Mucosa of gallbladder (tissue), 1 donor: ENCODE results near the gene SACM1L. TPM values are rescaled to one million over a fixed set of nuclear protein-coding genes. Genes with fewer than 3 reads are reported as not detected.
A peak's percentile ranks its signal among the peaks of the same experiment; 100 is the strongest.

Source experiments
- DNase-seq: peaks from one replicate; pipeline ENCODE4 v3.0.0-alpha.2; 2020; ENCODE audit warnings: low spot score
- total RNA-seq: library from RNA; stranded (reverse); gene quantifications from one replicate; pipeline ENCODE4 v1.2.1, GENCODE V29; 2021
- donor health status: DM: no; HTN: no; CAD: no.

Gene SACM1L
- total RNA-seq: 51.8 TPM

DNA sequence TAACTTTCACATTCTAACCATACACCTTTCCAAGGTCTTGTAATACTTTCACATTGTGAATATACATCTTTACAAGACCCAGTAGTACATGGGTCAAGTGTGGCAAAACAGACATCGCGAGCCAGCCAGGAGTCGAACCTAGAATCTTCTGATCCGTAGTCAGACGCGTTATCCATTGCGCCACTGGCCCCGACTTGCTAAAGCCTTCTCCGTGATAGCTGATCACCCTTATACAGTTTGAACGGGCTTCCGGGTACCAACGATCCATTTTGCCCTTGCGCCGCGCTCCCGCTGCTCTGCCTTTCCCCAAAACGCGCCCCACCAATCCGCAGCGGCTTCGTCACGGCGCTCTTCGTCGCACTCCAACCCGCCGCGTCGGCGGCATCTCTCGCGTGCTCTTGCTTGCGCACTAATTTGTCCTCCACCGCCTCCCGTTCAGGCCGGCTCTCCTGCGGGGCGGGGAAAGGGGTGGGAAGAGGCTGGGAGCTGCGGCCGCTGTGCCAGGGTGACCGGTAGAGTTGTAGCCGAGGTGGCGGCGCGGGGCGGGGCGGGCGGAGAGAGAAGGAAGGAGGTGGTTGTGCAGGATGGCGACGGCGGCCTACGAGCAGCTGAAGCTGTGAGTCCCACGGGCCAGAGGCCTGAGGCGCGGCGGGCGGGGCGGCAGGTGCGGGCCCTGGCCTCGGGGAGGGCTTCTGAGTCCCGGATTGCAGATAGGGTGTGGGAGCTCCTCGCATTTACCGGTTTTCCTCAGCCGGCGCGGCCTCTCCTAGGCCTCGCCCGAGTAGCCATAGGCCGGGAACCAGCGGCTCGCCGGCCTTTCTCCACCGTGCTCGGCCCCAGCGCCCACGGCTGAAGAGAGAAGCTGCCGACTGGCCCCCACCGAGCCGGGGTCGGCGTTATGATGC is at the start of gene SACM1L:
TSS of gene SACM1L (plus strand) at position 515 of the 905 bp plus-strand sequence. CDS start at position 585, 70 bp downstream.
- peak; percentile 97 for DNase-seq

DNA sequence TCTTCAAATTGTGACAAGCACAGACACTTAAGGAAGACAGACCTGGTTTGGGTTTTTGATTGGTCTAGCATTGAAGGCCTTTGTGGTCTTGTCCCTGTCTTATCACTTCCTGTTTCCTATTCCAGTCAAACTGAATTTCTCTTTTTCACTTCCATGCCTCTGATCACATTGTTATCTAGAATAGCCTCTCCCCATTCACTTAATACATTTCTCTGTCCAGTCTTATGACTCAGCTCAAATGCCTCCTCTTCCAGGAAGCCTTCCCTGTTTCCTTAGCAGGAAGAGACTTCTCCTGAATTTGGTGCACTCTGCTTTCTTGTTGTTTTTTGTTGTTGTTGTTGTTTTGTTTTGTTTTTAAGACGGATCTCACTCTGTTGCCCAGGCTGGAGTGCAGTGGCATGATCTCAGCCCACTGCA is 49.1 kb upstream of the SACM1L start:
- no peak for DNase-seq

DNA sequence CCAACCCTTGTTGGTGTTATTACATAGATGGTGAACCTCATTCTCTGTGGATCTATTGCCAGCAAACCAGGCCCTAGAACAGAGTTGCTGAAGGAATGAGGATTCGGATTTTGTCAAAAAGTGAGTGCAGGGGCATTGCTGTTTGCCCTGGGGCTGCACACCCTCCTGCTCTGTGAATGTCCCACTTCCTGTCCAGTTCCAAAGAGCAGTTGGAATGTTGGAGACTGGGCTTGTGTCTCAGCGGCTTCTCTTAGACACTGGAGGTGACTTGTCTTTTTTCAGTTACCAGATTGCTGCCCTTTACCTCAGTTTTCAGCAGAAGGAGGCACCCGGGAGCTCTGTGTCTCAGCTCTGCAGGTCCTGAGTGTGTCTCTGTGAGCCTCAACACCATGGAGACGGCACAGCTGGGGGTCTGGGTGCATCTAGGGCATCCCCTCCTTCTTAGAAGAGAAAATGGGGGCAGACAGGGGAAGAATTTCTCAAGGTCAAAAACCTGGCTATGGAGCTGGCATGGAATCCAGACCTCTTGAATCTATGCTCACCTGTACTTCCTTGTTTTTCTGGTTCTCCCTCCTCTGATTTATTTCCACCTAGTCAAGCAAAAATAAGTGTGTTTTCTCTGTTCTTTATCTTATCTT is 48.4 kb upstream of the SACM1L start:
- DNase-seq: no peak

DNA sequence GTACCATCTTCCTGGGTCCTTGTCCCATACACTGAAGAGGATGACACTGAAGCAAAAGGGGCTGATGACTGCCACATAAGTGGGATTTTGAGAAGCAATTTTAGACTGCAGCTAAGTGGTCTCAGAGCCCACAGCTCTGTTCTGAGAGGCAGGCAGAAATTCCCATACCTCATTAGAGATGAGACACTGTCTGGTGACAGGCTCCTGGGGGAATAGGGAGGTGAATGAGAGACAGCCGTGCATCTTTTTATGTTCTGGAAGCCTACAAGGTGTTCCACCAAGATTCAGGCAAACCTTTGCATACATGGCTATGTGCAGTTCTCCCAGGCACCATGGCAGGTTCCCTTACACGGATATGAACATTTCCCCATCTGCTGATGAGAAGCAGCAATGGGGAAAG is 47.4 kb upstream of the SACM1L start:
- DNase-seq: no peak

DNA sequence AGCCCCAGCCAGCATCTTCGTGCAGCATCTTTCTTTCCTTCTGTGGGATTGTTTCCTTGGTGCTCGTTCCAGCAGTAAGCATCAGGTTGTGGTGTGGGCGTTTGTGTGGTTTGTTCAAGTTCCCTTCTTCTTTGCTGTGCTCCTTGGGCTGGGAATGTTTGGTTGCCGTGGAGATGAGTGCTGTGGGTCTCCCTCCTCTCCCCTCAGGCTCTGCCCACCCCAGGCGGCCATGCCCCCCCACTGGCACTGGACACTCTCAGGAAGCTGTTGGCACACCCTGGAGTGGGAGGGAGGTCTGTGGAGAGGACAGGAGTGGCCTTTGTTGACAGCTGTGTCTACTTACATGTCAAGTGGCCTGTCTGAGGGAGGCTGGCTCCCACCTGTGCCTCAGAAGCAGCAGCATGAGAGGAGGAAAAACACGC is 46.5 kb upstream of the SACM1L start:
- DNase-seq: no peak

- DNase-seq: no peak
These were observed 45.0 kb upstream of the SACM1L start for GRCh38 chr3:45644063-45644790.

DNA sequence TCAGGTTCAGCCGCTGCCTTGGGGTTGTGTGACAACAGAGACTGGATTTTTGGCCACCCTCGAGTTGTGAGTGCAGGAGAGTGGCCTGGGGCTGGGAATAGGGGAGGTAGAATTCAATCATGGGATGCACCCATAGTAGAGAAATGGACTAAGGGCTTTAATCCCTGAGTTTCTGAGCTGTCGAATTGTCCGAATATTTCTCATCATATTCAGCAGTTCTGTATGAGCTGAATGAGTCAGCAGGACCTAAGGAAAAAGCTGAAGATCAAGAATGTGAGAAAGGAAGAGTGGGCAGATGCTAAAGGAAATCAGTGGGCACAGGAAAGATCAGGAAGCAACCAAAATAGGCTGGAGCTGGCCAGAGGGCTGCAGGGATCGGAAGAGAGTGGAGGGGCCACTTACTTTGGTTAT is 44.4 kb upstream of the SACM1L start:
- no peak for DNase-seq

GRCh38 chr3:45646051-45646585 is 43.1 kb upstream of the SACM1L start:
- peak; percentile 51 for DNase-seq

DNA sequence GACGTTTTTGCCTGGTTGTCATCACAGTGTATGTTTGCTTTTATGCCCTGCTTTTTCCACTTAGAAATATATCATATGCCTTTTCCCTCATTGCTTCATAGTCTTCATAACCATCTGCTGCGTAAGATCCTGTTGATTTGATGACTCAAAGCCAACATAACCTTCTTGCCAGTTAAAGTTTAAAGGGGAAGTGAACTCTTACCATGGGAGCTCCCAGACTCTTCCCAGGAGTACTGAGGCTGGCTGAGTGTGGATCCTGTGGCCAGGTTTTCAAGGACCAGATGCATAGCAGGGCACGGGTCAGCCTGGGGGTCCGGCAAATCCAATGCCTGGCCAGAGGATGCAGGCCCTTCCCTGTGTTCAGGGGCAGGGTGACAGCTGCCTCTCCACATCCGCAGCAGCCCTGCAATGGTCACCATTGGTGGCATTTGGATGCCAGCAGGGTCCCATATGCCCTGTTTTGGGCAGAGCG is 42.0 kb upstream of the SACM1L start:
- DNase-seq: peak; percentile 37

- no peak for DNase-seq
These were observed 36.0 kb upstream of the SACM1L start for GRCh38 chr3:45653205-45653604.

DNA sequence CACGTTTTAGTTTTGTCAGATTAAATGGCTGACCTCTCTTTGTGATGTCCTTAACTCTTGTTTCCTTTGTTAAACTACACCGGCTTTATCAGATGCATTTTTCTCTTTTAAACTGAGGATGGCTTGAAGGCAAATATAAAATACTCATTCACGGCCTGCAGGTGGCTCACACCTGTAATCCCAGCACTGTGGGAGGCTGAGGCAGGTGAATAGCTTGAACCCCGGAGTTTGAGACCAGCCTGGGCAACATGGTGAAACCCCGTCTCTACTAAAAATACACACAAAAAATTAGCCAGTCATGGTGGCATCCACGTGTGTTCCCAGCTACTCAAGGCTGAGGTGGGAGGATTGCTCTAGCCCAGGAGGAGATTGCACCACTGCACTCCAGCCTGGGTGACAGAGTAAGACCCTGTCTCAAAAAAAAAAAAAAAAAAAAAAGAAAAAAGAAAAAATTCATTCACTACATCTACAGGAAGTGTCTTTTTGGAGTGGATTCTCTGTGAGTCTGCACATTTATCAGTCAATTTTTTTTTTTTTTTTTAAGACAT is 34.7 kb upstream of the SACM1L start:
- no peak for DNase-seq

- DNase-seq: no peak
These were observed 33.3 kb upstream of the SACM1L start for GRCh38 chr3:45655906-45656305.

GRCh38 chr3:45656575-45657363 is 32.4 kb upstream of the SACM1L start:
- peak; percentile 92 for DNase-seq

DNA sequence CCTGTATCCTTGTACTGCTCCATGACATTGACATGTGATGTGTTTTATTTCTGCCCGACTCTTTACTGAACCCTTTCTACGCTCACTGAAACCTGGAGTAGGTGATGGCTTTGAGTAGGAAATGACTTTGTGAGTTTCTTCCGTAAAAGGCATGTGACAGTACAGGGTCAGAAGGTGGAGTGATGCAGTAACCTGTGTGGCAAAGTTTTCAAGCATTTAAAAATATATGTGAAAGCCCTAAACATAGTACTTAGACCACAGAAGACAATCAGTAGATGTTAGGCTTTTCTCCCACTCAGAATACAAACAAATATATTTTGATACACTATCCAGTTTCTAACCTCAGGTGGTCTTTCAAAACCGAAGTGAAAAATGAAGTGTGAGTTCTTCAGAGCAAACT is 31.3 kb upstream of the SACM1L start:
- no peak for DNase-seq

- peak; percentile 81 for DNase-seq
These were observed 29.3 kb upstream of the SACM1L start for GRCh38 chr3:45659661-45660566.

DNA sequence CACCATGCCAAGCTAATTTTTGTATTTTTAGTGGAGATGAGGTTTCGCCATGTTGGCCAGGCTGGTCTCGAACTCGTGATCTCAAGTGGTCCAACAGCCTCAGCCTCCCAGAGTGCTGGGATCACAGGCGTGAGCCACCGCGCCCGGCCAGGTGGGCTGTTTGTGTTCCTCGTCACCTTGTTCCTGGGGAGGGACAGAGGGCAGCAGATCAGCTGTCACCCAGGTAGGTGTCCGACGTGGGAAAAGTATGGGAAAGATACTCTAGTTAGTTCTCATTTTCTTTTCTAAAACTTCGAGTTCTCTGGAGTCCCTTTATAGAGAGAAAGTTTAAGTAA is 28.7 kb upstream of the SACM1L start:
- DNase-seq: no peak

DNA sequence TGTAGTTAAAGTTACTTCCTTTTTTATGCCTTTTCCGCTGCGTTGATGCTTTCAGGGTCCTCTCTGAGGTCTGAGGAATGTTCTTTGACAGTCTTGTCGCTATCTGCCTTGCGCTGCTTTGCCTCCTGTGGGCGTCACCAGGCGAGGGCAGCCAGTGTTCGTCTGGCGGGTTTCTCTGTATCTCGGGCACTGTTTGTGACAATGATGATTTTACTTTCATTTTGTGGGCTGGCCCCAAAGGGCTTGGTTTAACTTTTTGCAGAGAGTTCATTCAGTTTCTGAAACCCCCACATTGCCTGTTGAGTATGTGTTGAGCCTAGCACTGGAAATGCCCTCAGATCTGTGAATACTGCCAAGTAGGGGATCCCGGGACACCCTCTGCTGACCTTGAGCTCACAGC is 24.6 kb upstream of the SACM1L start:
- DNase-seq: peak; percentile 56

GRCh38 chr3:45665101-45665572 is 24.1 kb upstream of the SACM1L start:
- DNase-seq: peak; percentile 69

- peak; percentile 34 for DNase-seq
These were observed 22.3 kb upstream of the SACM1L start for GRCh38 chr3:45666757-45667431.
